ACHN (cell line): ENCODE measurements around the gene GET4.
"Not testable (repeated sequence)": the region's sequence is repeated elsewhere in the genome, so short reads cannot be mapped to it uniquely, and the experiment has no call there.

ENCODE experiments used
- DNase-seq: peaks from one replicate; pipeline ENCODE4 v3.0.0-alpha.2; 2015
- in situ Hi-C: cut with HindIII; loops from 2 replicates; pipeline ENCODE4 v1.10.0; 2017; ENCODE audit warnings: low sequenced_read_pairs, low pct_ligation_motif_present, low pct_unique_long_range_greater_than_20kb

The GET4 gene

DNA sequence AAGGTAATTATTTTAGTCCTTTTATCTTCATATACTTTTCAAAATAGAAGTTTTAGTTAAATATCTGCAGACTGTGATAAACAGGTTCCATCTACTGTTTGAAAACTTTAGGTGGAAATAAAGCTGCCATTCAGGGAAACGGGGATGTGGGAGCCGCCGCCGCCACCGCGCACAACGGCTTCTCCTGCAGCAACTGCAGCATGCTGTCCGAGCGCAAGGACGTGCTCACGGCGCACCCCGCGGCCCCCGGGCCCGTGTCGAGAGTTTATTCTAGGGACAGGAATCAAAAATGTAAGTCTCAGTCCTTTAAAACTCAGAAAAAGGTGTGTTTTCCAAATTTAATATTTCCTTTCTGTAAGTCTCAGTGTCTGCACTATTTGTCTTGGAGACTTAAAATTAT lies 33.1 kb upstream of the GET4 start:
- in situ Hi-C loops, result no loop called here
- DNase-seq, result no peak

- in situ Hi-C loops, result no loop called here
- DNase-seq, result no peak
These were observed 32.3 kb upstream of the GET4 start for GRCh38 chr7:844043-844442.

- no peak for DNase-seq
- in situ Hi-C loops, result no loop called here
These were observed 31.8 kb upstream of the GET4 start for GRCh38 chr7:844514-844913.

DNA sequence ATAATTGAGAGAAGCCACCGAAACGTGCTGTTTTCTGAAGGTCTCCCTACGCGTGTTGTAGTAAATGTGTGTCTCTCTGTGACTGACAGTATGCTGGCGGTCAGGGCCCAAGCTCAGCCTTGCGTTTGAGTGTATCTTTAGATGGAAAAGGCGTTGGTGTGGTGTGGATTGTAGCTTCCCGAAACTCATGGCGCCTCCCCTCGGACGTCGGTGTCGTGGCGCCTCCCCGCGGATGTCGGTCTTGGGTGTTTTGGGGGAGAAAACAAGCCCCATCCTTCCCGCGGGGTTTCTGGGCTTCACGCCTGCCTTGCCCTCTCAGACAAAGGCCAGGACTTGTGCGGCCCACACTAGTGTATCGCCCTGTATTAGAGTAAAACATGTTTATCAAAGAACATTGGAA lies 31.3 kb upstream of the GET4 start:
- no peak for DNase-seq
- in situ Hi-C loops, result no loop called here

DNA sequence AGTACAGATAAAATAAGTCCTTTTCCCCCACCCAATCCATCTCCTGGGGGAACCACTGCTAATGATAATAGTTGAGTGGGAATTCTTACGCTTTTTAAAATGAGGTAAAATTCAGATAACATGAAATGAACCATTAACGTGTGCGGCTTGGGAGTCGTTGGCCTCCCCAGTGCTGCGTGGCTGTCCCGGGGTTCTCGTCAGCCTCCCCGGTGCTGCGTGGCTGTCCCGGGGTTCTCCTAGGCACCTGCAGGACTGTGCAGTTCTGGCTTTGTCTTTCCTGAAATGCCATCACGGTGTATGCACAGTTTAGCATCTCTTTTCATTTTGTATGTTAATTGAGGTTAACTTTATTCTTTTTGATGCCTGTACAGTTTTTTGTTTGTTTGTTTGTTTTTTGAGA lies 30.6 kb upstream of the GET4 start:
- in situ Hi-C loops, result no loop called here
- DNase-seq, result no peak

- DNase-seq, in situ Hi-C loops: not testable (repeated sequence)
These were observed 29.2 kb upstream of the GET4 start for GRCh38 chr7:846958-847650.

DNA sequence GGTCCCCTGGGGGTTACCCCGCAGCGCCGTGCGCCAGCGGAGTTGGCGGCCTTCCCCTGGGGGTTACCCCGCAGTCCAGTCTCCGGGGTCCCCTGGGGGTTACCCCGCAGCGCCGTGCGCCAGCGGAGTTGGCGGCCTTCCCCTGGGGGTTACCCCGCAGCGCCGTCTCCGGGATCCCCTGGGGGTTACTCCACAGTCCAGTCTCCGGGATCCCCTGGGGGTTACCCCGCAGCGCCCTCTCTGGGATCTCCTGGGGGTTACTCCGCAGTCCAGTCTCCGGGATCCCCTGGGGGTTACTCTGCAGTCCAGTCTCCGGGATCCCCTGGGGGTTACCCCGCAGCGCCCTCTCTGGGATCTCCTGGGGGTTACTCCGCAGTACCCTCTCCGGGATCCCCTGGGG lies 28.6 kb upstream of the GET4 start:
- in situ Hi-C loops, result not testable (repeated sequence)

GRCh38 chr7:849145-849544 lies 27.2 kb upstream of the GET4 start:
- in situ Hi-C loops, result no loop called here
- DNase-seq, result no peak

More for the DNA sequence above, 28.6 kb upstream of the GET4 start:
- not testable (repeated sequence) for DNase-seq

DNA sequence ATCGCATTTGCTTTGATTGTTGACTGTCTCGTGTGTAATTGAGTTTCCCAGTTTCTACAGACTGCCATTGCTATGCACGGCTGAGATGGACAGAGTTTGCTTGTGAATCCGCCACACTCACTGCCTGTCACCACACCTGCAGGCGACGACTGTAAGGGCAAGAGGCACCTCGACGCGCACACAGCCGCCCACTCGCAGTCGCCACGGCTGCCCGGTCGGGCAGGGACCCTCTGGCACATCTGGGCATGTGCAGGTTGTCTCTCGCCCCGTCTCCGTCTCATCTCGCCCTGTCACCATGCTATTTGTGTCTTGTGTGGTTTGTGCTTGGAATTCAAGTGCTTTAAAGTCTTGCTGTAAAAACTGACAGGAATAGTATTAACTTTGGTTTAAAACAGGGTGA lies 26.6 kb upstream of the GET4 start:
- in situ Hi-C loops, result no loop called here
- DNase-seq, result no peak

DNA sequence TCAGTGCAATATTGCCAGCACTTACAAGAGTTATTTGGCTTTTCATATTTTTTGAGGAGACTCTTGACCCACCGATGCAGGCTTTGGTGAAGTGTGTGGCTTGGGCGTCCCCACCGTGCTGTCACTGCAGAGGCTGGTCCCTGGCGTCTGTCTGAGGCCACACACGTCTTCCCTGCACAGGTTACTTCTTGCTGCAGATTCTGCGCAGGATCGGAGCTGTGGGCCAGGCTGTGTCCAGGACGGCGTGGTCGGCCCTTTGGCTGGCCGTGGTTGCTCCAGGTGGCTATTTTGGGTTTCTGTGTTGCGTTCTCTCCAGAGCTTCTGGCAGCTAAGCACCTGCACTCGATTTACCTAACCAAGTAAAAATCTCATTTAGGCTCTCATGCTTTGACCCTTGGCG lies 25.1 kb upstream of the GET4 start:
- in situ Hi-C loops, result no loop called here
- DNase-seq, result no peak

DNA sequence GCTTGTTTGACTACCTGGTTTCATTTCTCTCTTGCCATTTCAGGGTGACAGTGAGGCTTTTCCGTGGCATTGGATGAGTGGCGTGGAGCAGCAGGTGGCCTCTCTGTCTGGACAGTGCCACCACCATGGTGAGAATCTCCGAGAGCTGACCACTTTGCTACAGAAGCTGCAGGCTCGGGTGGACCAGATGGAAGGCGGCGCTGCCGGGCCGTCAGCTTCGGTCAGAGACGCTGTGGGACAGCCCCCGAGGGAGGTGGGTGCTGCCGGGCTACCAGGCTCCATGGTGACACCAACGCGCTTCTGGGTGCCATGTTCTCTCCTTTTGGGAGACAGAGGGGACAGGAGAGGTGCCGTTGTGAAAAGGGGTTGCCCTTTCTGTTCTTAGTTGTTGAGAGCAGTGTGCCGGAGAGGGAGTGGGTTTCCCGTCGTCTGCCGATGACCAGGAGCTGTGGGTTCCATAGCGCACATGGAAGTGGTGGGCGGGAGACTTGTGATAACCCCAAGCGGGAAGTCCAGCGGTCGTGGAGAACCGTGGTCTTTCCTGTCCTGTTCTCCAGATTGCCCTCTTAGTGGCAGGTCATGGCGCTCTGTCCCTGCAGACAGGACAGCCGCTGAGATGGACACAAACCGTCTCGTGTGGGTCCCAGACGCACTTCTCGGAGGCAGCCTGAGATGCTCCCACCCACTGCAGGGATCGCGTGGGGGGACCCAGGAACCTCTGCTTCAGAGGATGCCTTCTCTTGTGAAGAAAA lies 22.8 kb upstream of the GET4 start:
- no peak for DNase-seq
- in situ Hi-C loops, result no loop called here

- in situ Hi-C loops, result no loop called here
- DNase-seq, result no peak
These were observed 22.1 kb upstream of the GET4 start for GRCh38 chr7:854118-854775.

- in situ Hi-C loops, result no loop called here
- DNase-seq, result no peak
These were observed 20.5 kb upstream of the GET4 start for GRCh38 chr7:855686-856369.

DNA sequence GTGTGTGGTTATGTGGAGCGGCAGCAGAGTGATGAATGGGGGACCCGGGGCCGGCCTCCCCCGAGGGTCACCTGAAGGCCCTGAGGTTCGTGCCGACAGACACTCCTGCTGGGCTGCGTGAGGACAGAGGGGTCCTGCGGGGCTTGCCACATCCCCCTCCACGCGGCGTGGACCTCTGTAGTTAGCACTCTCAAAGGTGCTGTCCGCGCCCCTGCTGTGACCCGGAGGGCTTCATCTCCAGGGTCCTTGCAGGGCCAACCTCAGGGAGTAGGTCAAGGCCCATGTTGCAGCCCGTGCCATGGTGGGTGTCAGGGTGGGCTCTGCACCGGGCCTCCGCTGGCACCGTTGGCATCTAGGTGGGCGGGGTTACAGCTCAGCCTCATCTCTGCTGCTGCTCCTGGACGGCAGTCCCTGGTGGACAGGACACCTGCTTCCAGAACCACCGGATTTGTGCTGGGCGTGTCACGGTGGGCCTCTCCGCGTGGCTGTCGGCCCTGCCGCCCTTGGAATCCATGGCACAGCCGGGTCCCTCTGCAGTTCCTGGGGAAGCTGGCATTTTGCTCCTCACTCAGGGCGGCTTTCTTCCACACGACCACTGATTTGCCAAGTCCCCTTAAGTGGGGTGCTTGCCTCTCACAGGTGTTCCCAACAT lies 19.8 kb upstream of the GET4 start:
- DNase-seq, result no peak
- in situ Hi-C loops, result no loop called here

- no peak for DNase-seq
- in situ Hi-C loops, result no loop called here
These were observed 18.7 kb upstream of the GET4 start for GRCh38 chr7:857661-858060.

DNA sequence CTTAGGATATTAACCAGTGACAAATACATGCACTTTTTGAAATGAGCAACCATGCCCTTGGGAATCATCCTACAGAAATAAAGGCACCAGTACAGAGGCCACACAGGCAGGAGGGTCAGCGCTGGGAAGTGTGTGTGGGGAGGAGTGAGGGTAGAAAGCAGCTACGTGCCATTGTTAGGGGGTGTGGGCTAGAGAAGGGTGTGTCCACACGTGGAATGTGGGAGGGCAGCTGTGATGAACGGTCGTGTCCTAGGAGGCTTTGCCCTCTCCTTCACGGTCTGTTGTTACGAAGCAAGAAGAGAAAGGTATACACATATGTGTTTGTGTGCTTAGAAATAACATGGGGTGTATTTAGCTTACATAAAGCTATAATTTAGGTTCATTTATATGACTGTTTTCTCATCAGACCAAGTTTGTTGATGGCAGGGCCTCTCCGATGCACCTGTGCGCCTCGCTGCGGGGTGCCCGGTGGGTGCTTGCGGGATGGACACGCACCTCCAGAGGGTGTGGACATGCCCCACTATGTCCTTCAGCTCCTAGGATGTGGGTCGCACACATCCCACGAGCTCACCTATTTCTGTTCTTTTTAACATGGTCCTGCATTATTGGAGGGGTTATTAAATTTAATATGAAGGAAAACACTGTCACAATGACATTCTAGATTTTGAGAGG lies 16.9 kb upstream of the GET4 start:
- no peak for DNase-seq
- in situ Hi-C loops, result no loop called here

DNA sequence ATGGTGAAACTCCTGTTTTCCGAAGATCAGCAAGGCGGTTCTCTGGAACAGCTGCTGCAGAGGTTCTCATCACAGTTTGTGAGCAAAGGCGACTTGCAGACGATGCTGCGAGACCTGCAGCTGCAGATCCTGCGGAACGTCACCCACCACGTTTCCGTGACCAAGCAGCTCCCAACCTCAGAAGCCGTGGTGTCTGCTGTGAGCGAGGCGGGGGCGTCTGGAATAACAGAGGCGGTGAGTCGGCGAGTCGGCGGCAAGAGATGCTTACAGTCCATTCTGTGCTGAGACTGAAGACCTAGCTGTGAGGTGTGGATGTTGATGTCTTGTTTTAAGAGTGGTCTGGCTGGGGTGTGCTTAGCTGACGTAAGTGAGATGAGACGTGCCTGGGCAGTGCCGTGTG lies 16.2 kb upstream of the GET4 start:
- in situ Hi-C loops, result no loop called here
- no peak for DNase-seq

GRCh38 chr7:861222-861621 lies 15.1 kb upstream of the GET4 start:
- in situ Hi-C loops, result no loop called here
- DNase-seq, result no peak
